GM12872 (cell line): Measurements from ENCODE around the gene SPARCL1.

ENCODE experiments used
- CTCF ChIP-seq: IDR thresholded peaks from 3 replicates; pipeline ENCODE4 v1.5.1; 2011; ENCODE audit warnings: low read depth, mild to moderate bottlenecking, low read length, moderate library complexity; ENCODE audit not compliant: insufficient read depth

Gene SPARCL1

DNA sequence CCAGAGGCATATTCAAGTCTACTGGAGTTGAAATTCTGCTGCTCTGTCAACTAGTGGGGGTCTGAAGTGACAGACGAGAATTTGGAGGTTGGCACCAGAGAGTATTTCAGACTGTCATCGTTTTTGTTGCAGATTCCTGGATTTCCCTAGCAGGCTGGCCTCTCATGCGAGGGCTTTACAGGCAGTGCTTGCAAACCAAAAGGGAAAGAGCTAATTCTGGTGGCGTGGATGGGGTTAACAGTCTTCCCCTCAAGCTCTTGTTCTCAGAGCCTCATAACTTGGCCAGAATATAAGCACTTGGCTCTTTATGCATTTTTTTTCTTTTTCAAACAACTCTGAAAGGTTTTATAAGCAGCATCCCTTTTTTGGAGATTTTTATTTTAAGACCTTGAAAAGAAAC, at the start of gene SPARCL1:
TSS of gene SPARCL1 (minus strand) at position 190 of the 400 bp plus-strand sequence. CDS start 29,802 bp downstream, outside the sequence.
- no peak for TF ChIP-seq CTCF

DNA sequence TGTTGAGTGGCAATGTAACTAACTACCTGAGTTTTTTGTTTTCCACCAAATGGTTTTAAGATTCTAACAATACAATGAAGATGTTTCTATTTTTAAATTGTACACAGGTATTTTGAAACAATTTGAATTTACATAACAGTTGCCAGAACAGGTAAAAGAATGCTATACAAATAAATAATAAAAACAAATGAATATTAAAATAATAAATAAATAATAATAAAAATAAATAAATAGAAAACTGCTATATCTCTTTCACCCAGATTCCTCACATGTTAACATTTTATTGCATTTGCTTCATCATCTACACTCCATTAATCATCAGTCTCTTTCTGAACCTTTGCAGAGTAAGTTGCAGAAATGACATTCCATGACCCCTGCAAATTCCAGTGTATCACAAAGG, 46.8 kb upstream of the SPARCL1 start:
- no peak for TF ChIP-seq CTCF

- TF ChIP-seq CTCF: no peak
Observed at GRCh38 chr4:87575408-87575807, 46.2 kb upstream of the SPARCL1 start.

GRCh38 chr4:87574996-87575395, 45.8 kb upstream of the SPARCL1 start:
- no peak for TF ChIP-seq CTCF

- no peak for TF ChIP-seq CTCF
Observed at GRCh38 chr4:87570290-87570805, 41.2 kb upstream of the SPARCL1 start.

GRCh38 chr4:87567191-87567590, 38.0 kb upstream of the SPARCL1 start:
- no peak for TF ChIP-seq CTCF

DNA sequence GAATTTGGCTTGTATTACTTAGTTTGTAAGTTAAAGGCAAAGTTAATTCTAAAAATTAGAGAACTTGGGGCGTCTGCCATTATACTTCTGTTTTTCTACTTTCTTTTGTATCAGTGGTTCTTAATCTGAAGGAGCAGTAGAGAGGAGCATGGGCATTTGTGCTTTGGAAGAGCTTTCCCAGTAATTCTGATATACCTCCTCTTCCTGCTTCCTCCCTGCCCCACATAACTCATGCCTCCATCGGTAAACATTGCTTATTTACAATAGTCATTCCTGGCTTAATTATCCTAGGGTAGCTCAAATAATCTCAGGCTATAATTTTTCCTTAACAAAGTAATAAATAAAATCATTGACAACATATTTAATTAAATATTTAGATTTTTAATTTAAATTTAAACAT, 37.1 kb upstream of the SPARCL1 start:
- TF ChIP-seq CTCF: no peak
